Endothelial cell of umbilical vein (primary cell): ENCODE data around the gene GOLGA8S. TPM values are rescaled to one million over a fixed set of nuclear protein-coding genes. Genes with fewer than 3 reads are reported as not detected.

Source experiments
- BruUV-seq: library from RNA; stranded (reverse); fragments of 400-500 nt; replicated peaks from 2 replicates; lab custom pipeline; 2021; lab: Mats Ljungman, UMichigan
- CTCF ChIA-PET: fragments of 300-600, 350-600 bp; sonication (Branson Sonifier 250); formaldehyde crosslinking; loops from one replicate; lab custom pipeline; 2021; ENCODE audit warnings: antibody characterized with exemption, inconsistent platforms; lab: Charles Lee
- POLR2A ChIA-PET: fragments of 300-600, 350-600 bp; sonication (Branson Sonifier 250); formaldehyde crosslinking; loops from one replicate; lab custom pipeline; 2021; ENCODE audit warnings: antibody characterized with exemption, inconsistent platforms; lab: Charles Lee
- DNase-seq: peaks from one replicate; pipeline ENCODE4 v3.0.0-alpha.2; 2011; ENCODE audit warnings: low read depth, low spot score
- FAIRE-seq: peaks from 2 replicates; lab custom pipeline; 2011; peaks lifted over from hg19 to GRCh38; lab: Jason Lieb, UNC
- H2AFZ ChIP-seq: 2 replicates; pipeline ENCODE4 v1.6.0; 2012; ENCODE audit warnings: low read depth, low read length, control low read depth, inconsistent platforms
- H3K27ac ChIP-seq: 2 replicates; pipeline ENCODE4 v1.5.1; 2011; ENCODE audit warnings: low read depth, mild to moderate bottlenecking, control low read depth, low read length, moderate library complexity; ENCODE audit not compliant: insufficient read depth
- H3K27me3 ChIP-seq, 2 experiments: 2 replicates each; pipeline versions ENCODE4 v1.6.0 to v1.6.1; 2011; ENCODE audit warnings: low read length in 2 of 2, mixed read lengths in 1 of 2; ENCODE audit not compliant: control insufficient read depth in 2 of 2, insufficient read depth in 2 of 2
- H3K36me3 ChIP-seq, 2 experiments: 2 replicates in 1 of 2; 3 replicates in 1 of 2; pipeline ENCODE4 v1.5.1; 2011; ENCODE audit warnings: low read length in 2 of 2, mild to moderate bottlenecking in 1 of 2, moderate library complexity in 1 of 2; ENCODE audit not compliant: control insufficient read depth in 2 of 2, insufficient read depth in 2 of 2; ENCODE audit errors: extremely low read depth in 1 of 2
- H3K4me1 ChIP-seq: 3 replicates; pipeline ENCODE4 v1.5.1; 2011; ENCODE audit warnings: mild to moderate bottlenecking, low read length; ENCODE audit not compliant: control insufficient read depth, insufficient read depth; ENCODE audit errors: extremely low read depth
- H3K4me2 ChIP-seq: 2 replicates; pipeline ENCODE4 v1.6.1; 2011; ENCODE audit warnings: low read length, control low read depth, mixed read lengths; ENCODE audit not compliant: insufficient read depth
- H3K4me3 ChIP-seq, 3 experiments: fragments of 200-600 bp in 1 of 3; sonication (generic), shearing (Covaris generic) in 1 of 3; replicated peaks in 1 of 3; 2 replicates each; pipeline ENCODE4 v1.5.1; 2011 to 2016; ENCODE audit warnings: control low read depth in 3 of 3, low read length in 3 of 3, mild to moderate bottlenecking in 2 of 3, inconsistent platforms in 1 of 3, low read depth in 1 of 3, moderate library complexity in 1 of 3; ENCODE audit not compliant: insufficient read depth in 1 of 3
- H3K79me2 ChIP-seq: 2 replicates; pipeline ENCODE4 v1.6.0; 2012; ENCODE audit warnings: low read length, inconsistent platforms; ENCODE audit not compliant: control insufficient read depth, insufficient read depth
- H3K9ac ChIP-seq: replicated peaks from 2 replicates; pipeline ENCODE3; 2011; ENCODE audit warnings: low read length, control low read depth; ENCODE audit not compliant: insufficient read depth; ENCODE audit errors: extremely low read depth
- H3K9me1 ChIP-seq: replicated peaks from 3 replicates; pipeline ENCODE4 v1.6.0; 2011; ENCODE audit warnings: mild to moderate bottlenecking, low read length; ENCODE audit not compliant: control insufficient read depth, insufficient read depth; ENCODE audit errors: extremely low read depth
- H3K9me3 ChIP-seq: replicated peaks from 2 replicates; pipeline ENCODE4 v1.5.1; 2012; ENCODE audit warnings: low read length, inconsistent platforms; ENCODE audit not compliant: control insufficient read depth, insufficient read depth
- H4K20me1 ChIP-seq: replicated peaks from 2 replicates; pipeline ENCODE3; 2011; ENCODE audit warnings: mild to moderate bottlenecking, low read length; ENCODE audit not compliant: control insufficient read depth, insufficient read depth; ENCODE audit errors: extremely low read depth
- EZH2 ChIP-seq: IDR thresholded peaks from 2 replicates; pipeline ENCODE4 v1.6.1; 2012; ENCODE audit warnings: borderline replicate concordance, low read depth, mild to moderate bottlenecking, moderate library complexity, low read length, inconsistent platforms; ENCODE audit not compliant: severe bottlenecking
- FOS ChIP-seq: IDR thresholded peaks from 2 replicates; pipeline ENCODE4 v1.6.1; 2011; ENCODE audit warnings: mild to moderate bottlenecking, low read length, moderate library complexity, borderline replicate concordance; ENCODE audit not compliant: insufficient read depth
- GATA2 ChIP-seq: IDR thresholded peaks from 2 replicates; pipeline ENCODE4 v1.7.0; 2011; ENCODE audit warnings: low read depth, mild to moderate bottlenecking, moderate library complexity, mixed read lengths, low read length; ENCODE audit not compliant: insufficient read length, insufficient read depth
- JUN ChIP-seq: IDR thresholded peaks from 2 replicates; pipeline ENCODE4 v1.6.1; 2011; ENCODE audit warnings: borderline replicate concordance, low read depth; ENCODE audit not compliant: insufficient read length, insufficient read depth
- MYC ChIP-seq: IDR thresholded peaks from one replicate; pipeline ENCODE4 v1.6.1; 2011; ENCODE audit warnings: mild to moderate bottlenecking, low read depth, low read length
- POLR2A ChIP-seq: IDR thresholded peaks from 2 replicates; pipeline ENCODE4 v1.6.1; 2012; ENCODE audit warnings: low read depth, mild to moderate bottlenecking, control low read depth, low read length
- POLR2AphosphoS5 ChIP-seq: IDR thresholded peaks from 2 replicates; pipeline ENCODE4 v1.6.1; 2012; ENCODE audit warnings: low read depth, mild to moderate bottlenecking, control low read depth, low read length, moderate library complexity; ENCODE audit not compliant: insufficient read depth
- dilution Hi-C: fragments of 300-500 bp; cut with MboI; formaldehyde crosslinking; loops from one replicate; pipeline ENCODE4 v1.15.0; 2019; ENCODE audit warnings: low sequenced_read_pairs; ENCODE audit not compliant: extremely low pct_ligation_motif_present
- intact Hi-C: fragments of 100-400 bp; cut with micrococcal nuclease; formaldehyde crosslinking; loops from one replicate; pipeline ENCODE4 v1.10.0; 2022
- polyA plus RNA-seq, 4 experiments: library from polyadenylated mRNA; depleted of rRNA in 3 of 4; stranded (reverse) in 3 of 4; unstranded in 1 of 4; fragments of >200 nt; gene quantifications; 2 replicates each; pipeline versions ENCODE4 v1.2.1 to v1.2.3, GENCODE V29; 2011 to 2012; ENCODE audit warnings: missing spikeins in 1 of 4
- total RNA-seq: library from RNA; stranded (reverse); gene quantifications from 2 replicates; pipeline ENCODE4 v1.2.3, GENCODE V29; 2021
- TF ChIP-seq, protein P1 (sequence below): IDR thresholded peaks from 2 replicates; pipeline ENCODE4 v1.6.1; 2011; ENCODE audit not compliant: insufficient read depth, insufficient read length
- TF ChIP-seq, protein P2 (sequence below), 2 donors: IDR thresholded peaks; 1 replicate in 1 of 2; 2 replicates in 1 of 2; pipeline ENCODE4 v1.5.1; 2011; ENCODE audit warnings: low read length in 2 of 2, mild to moderate bottlenecking in 2 of 2, moderate library complexity in 2 of 2, control low read depth in 1 of 2, inconsistent platforms in 1 of 2, low read depth in 1 of 2; ENCODE audit not compliant: insufficient read depth in 1 of 2; ENCODE audit errors: extremely low read depth in 1 of 2

The GOLGA8S gene
- total and polyA plus RNA-seq, 2 donors (not counting 3 experiments of a cell fraction or from before 2014, with no cell fraction given), result 0.04 to 0.55 TPM

DNA sequence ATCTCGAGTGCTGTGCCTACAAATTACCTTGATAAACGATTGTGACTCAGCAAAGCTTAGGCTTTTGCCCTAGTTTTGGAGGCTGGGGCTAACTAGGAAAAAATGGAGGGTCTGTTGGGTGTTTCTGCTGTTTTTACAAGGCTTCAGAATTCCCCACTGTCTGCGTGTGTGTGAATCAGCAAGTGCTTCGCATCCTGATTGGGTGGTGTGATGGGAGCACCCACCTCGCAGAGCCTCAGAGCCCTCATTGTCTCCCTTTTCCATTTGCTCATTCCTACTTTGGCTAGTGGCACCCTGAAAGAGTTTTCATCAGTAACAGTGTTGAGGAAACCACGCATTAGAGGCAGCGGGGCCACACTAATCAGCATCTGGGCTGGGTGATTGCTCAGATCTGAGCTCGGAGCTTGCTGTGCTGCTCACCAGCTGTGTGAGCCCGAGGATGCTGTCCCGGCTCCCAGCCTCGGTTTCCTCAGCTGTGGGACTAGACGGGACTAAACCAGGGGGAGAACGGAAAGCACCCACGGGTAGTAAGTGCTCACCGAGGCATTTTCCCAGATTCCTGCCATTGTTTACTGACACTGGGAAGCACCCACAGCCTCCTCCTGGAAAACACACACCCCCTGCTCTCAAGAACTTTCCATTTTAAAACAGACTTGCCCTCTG lies 40.6 kb downstream of the GOLGA8S start:
- Histone ChIP-seq H3K4me1 (no peaks in the 10 kb centered on the region), H3K4me2 (no peak overlapping the region), H3K9ac (no peak overlapping the region), H2AFZ (no peak overlapping the region), H3K27me3 (no peaks in the 10 kb centered on the region), H3K79me2 (no peaks in the 10 kb centered on the region), H3K9me1 (no peaks in the 10 kb centered on the region), H4K20me1 (no peaks in the 10 kb centered on the region), H3K36me3 (no peaks in the 10 kb centered on the region), H3K27ac (no peak overlapping the region), H3K4me3 (no peak overlapping the region), H3K9me3 (no peaks in the 10 kb centered on the region)
- dilution Hi-C loops (no loop called here), intact Hi-C loops (no loop called here)
- DNase-seq (no peak), FAIRE-seq (no peak)
- POLR2A ChIA-PET, result no interaction called here
- CTCF ChIA-PET, result no interaction called here
- TF ChIP-seq, protein P1, sequence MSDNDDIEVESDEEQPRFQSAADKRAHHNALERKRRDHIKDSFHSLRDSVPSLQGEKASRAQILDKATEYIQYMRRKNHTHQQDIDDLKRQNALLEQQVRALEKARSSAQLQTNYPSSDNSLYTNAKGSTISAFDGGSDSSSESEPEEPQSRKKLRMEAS, result no peak
- TF ChIP-seq POLR2A, result no peak
- TF ChIP-seq, protein P2, sequence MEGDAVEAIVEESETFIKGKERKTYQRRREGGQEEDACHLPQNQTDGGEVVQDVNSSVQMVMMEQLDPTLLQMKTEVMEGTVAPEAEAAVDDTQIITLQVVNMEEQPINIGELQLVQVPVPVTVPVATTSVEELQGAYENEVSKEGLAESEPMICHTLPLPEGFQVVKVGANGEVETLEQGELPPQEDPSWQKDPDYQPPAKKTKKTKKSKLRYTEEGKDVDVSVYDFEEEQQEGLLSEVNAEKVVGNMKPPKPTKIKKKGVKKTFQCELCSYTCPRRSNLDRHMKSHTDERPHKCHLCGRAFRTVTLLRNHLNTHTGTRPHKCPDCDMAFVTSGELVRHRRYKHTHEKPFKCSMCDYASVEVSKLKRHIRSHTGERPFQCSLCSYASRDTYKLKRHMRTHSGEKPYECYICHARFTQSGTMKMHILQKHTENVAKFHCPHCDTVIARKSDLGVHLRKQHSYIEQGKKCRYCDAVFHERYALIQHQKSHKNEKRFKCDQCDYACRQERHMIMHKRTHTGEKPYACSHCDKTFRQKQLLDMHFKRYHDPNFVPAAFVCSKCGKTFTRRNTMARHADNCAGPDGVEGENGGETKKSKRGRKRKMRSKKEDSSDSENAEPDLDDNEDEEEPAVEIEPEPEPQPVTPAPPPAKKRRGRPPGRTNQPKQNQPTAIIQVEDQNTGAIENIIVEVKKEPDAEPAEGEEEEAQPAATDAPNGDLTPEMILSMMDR (IDR thresholded peaks at IDR 0.05; ENCODE audit: extremely low read depth in 1 of 2, insufficient read depth in 1 of 2, low read depth in 1 of 2, low read length in 2 of 2), result no peak
- no peak for TF ChIP-seq POLR2AphosphoS5
- TF ChIP-seq EZH2, result no peak
- no peak for TF ChIP-seq FOS
- TF ChIP-seq MYC, result no peak
- TF ChIP-seq JUN, result no peak
- no peak for TF ChIP-seq GATA2
- no TSS peak for BruUV-seq
